Uterus (tissue), 4 donors: ENCODE data around the gene MYH11. TPM values are rescaled to one million over a fixed set of nuclear protein-coding genes. Genes with fewer than 3 reads are reported as not detected.
"Not testable (repeated sequence)": the region's sequence is repeated elsewhere in the genome, so short reads cannot be mapped to it uniquely, and the experiment has no call there.

Source experiments
- DNase-seq, 2 donors: peaks; one replicate each; pipeline ENCODE4 v3.0.0-alpha.2; 2019 to 2020
- H3K27ac ChIP-seq, 2 donors: fragments of 200-600 bp; sonication (generic); 1 replicate in 1 of 2; 2 replicates in 1 of 2; pipeline ENCODE4 v1.5.1; 2016 to 2018
- H3K27me3 ChIP-seq, 2 donors: fragments of 200-600 bp; sonication (generic); one replicate each; pipeline ENCODE4 v1.5.1; 2018 to 2019; ENCODE audit warnings: control low read depth in 1 of 2
- H3K36me3 ChIP-seq, 2 donors: fragments of 200-600 bp; sonication (generic); one replicate each; pipeline ENCODE4 v1.5.1; 2019; ENCODE audit warnings: control low read depth in 1 of 2
- H3K4me1 ChIP-seq, 2 donors: fragments of 200-600 bp; sonication (generic); one replicate each; pipeline ENCODE4 v1.5.1; 2018 to 2019; ENCODE audit warnings: control low read depth in 1 of 2
- H3K4me3 ChIP-seq, 2 donors: fragments of 200-600 bp; sonication (generic); 1 replicate in 1 of 2; 2 replicates in 1 of 2; pipeline ENCODE4 v1.5.1; 2018 to 2019; ENCODE audit warnings: mild to moderate bottlenecking in 1 of 2
- H3K9me3 ChIP-seq, 2 donors: fragments of 200-600 bp; sonication (generic); one replicate each; pipeline ENCODE4 v1.5.1; 2019; ENCODE audit warnings: control low read depth in 1 of 2
- POLR2A ChIP-seq, 2 donors: fragments of 450-650 bp; IDR thresholded peaks; one replicate each; pipeline ENCODE4 v1.6.1; 2016; ENCODE audit warnings: antibody characterized with exemption in 2 of 2, mild to moderate bottlenecking in 1 of 2, moderate library complexity in 1 of 2
- intact Hi-C: fragments of 100-400 bp; cut with DNase I; formaldehyde crosslinking; loops from one replicate; pipeline ENCODE4 v1.15.1; 2023; ENCODE audit warnings: low total_unique reads
- total RNA-seq, 4 donors: library from RNA; depleted of rRNA in 3 of 4; stranded (reverse); fragments of >200 nt in 3 of 4; gene quantifications; one replicate each; pipeline versions ENCODE4 v1.1.0 to v1.2.4, GENCODE V29; 2014 to 2023
- TF ChIP-seq, protein P1 (sequence below), 4 experiments: fragments of 200-600 bp in 2 of 4; fragments of 450-650 bp in 2 of 4; sonication (generic) in 2 of 4; IDR thresholded peaks; one replicate each; pipeline ENCODE4 v1.5.1; 2016 to 2019; ENCODE audit warnings: antibody characterized with exemption in 4 of 4, mild to moderate bottlenecking in 2 of 4, moderate library complexity in 1 of 4
- donor health status: DM: yes; HTN: yes; CAD: no.

The MYH11 gene
- total RNA-seq, 4 donors from 2014 or later: 447 to 1,893 (median 822) TPM

DNA sequence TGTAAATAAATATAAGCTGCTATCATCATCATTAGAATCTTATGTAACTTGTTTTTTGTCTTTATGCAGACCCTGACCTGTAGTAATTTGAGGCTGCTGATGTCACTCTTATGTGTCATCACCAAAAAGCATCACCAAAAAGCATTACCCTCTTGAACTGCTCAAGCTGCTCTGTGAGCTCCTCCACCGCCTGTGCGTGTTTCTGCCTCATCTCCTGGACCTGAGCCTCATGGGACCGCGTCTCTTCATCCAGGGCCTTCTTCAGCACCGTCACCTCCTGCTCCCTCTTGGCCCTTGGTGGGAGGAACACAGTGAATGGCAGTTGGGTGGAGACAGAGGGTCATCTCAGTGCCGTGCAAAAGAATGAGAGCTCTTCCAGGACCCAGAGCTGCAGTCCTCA is 124.4 kb downstream of the MYH11 start:
- Histone ChIP-seq H3K4me1 (no peaks in the 10 kb centered on the region), H3K36me3 (no peaks in the 10 kb centered on the region), H3K27ac (no peak overlapping the region), H3K27me3 (no peaks in the 10 kb centered on the region), H3K4me3 (no peak overlapping the region), H3K9me3 (no peaks in the 10 kb centered on the region)
- TF ChIP-seq, protein P1, sequence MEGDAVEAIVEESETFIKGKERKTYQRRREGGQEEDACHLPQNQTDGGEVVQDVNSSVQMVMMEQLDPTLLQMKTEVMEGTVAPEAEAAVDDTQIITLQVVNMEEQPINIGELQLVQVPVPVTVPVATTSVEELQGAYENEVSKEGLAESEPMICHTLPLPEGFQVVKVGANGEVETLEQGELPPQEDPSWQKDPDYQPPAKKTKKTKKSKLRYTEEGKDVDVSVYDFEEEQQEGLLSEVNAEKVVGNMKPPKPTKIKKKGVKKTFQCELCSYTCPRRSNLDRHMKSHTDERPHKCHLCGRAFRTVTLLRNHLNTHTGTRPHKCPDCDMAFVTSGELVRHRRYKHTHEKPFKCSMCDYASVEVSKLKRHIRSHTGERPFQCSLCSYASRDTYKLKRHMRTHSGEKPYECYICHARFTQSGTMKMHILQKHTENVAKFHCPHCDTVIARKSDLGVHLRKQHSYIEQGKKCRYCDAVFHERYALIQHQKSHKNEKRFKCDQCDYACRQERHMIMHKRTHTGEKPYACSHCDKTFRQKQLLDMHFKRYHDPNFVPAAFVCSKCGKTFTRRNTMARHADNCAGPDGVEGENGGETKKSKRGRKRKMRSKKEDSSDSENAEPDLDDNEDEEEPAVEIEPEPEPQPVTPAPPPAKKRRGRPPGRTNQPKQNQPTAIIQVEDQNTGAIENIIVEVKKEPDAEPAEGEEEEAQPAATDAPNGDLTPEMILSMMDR (IDR thresholded peaks at IDR 0.05): no peak
- TF ChIP-seq POLR2A (IDR thresholded peaks at IDR 0.05): no peak
- DNase-seq: no peak
- intact Hi-C loops: no loop called here

DNA sequence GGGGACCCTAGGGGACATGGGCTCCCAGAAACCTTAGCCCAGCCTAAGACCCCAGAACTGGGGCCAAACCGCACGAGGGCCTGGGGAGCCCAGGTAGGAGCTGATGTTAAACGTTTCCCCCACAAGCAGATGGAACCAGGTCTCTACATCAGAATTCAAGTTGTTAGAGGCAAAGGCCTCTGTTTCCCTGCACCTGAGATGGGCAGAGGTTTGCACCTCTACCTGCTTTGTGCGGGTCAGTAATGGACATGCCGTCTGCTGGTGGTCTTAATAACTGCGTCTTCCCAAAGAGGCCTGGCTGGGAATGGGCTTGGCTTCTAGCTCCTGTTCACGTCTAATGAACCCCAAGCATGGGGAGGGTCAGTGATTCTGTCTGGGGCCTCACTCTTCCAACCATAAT is 127.7 kb downstream of the MYH11 start:
- H3K36me3 ChIP-seq: no peaks in the 10 kb centered on the region
- TF ChIP-seq, protein P1 (IDR thresholded peaks at IDR 0.05): no peak
- no peak for TF ChIP-seq POLR2A (IDR thresholded peaks at IDR 0.05)
- no peaks in the 10 kb centered on the region for H3K27me3 ChIP-seq
- no peak overlapping the region for H3K27ac ChIP-seq
- no peaks in the 10 kb centered on the region for H3K4me1 ChIP-seq
- H3K9me3 ChIP-seq: no peaks in the 10 kb centered on the region
- DNase-seq: no peak
- H3K4me3 ChIP-seq: no peak overlapping the region
- intact Hi-C loops: no loop called here

DNA sequence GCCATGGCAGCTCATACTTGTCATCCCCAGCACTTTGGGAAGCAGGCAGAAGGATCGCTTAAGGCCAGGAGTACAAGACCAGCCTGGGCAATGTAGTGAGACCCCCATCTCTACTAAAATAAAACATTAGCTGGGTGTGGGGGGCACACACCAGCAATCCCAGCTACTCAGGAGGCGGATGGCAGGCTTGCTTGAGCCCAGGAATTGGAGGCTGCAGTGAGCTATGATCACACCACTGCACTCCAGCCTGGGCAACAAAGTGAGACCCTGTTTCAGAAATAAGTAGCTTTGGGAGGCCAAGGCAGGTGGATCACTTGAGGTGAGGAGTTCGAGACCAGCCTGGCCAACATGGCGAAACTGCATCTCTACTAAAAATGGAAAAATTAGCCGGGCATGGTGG is 129.1 kb downstream of the MYH11 start:
- H3K4me1 ChIP-seq, H3K4me3 ChIP-seq, H3K9me3 ChIP-seq, H3K36me3 ChIP-seq, DNase-seq, H3K27ac ChIP-seq, H3K27me3 ChIP-seq, intact Hi-C loops: not testable (repeated sequence)

DNA sequence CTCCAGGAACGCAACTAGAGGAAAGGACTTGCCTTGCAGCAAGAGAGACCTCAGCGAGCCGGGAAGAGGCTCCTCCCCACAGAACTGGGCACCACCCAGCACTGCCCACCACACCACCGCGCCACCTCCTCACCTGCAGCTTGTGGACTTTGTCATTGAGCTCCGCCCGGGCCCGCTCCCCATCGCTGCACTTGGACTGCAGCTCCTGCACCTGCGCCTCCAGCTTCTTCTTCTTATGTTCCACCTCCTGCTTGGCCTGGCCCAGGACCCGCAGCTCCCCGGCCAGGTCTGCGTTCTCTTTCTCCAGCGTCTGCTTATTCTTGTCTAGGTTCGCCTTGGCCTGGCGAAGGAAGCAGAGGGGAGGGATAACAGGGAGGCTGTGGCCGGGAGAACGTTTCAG is 130.1 kb downstream of the MYH11 start:
- no peaks in the 10 kb centered on the region for H3K9me3 ChIP-seq
- no peak for DNase-seq
- no peaks in the 10 kb centered on the region for H3K36me3 ChIP-seq
- H3K4me1 ChIP-seq: no peaks in the 10 kb centered on the region
- H3K27me3 ChIP-seq: no peaks in the 10 kb centered on the region
- TF ChIP-seq, protein P1 (IDR thresholded peaks at IDR 0.05): no peak
- TF ChIP-seq POLR2A (IDR thresholded peaks at IDR 0.05): no peak
- no peak overlapping the region for H3K4me3 ChIP-seq
- intact Hi-C loops: no loop called here
- H3K27ac ChIP-seq: no peak overlapping the region

DNA sequence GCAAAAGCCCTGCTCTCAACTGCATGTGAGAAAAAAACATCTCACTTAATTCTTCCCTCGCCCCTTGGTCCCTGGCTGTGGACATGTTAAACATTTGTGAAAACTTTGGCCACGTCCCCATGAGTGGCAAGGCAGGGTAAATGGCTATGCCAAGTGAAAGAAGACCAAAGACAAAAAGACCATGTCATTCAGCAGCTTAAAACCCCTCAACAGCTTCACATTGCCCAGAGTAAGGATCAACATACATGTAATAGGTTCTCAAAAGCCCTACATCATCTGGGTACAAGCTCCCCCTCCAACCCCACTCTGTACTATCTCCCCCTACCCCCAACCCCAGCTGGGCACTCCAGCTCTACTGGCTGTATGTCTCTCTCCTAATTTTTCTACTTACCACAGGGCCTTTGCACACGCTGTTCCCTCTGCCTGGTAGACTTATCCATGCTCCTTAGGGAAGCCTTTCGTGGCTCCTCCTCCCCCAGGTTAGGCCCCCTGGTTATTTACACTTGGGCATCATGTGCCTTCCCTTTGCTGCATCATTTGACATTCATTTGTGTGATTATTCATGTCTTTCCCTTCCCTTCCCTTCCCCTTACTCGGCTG is 131.1 kb downstream of the MYH11 start:
- no peaks in the 10 kb centered on the region for H3K27me3 ChIP-seq
- H3K27ac ChIP-seq: no peak overlapping the region
- TF ChIP-seq, protein P1 (IDR thresholded peaks at IDR 0.05): no peak
- TF ChIP-seq POLR2A (IDR thresholded peaks at IDR 0.05): no peak
- no peaks in the 10 kb centered on the region for H3K9me3 ChIP-seq
- H3K4me3 ChIP-seq: no peak overlapping the region
- intact Hi-C loops: no loop called here
- DNase-seq: no peak
- no peaks in the 10 kb centered on the region for H3K36me3 ChIP-seq
- H3K4me1 ChIP-seq: no peaks in the 10 kb centered on the region

DNA sequence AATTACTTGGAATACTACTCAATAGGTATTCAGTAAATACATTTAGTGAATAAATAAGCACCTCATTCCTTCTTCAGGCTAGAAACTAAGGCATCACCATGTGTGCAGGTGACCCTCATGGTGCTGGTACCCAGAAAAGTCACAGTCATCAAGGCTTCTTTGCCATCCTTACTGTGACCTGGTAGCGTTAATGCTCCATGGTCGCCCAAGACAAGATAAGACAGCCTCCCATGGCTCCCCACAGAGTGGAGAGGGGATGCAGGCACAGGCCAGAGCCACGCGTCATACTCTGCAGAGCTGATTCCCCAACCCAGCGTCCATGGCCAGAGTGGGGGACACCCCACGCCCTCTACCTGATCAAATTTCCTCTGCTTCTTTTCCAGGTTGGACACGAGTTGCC is 133.0 kb downstream of the MYH11 start:
- H3K27ac ChIP-seq: no peak overlapping the region
- no peaks in the 10 kb centered on the region for H3K36me3 ChIP-seq
- no peak overlapping the region for H3K4me3 ChIP-seq
- no peaks in the 10 kb centered on the region for H3K27me3 ChIP-seq
- DNase-seq: no peak
- H3K4me1 ChIP-seq: no peaks in the 10 kb centered on the region
- intact Hi-C loops: no loop called here
- TF ChIP-seq POLR2A (IDR thresholded peaks at IDR 0.05): no peak
- TF ChIP-seq, protein P1 (IDR thresholded peaks at IDR 0.05): no peak
- H3K9me3 ChIP-seq: no peaks in the 10 kb centered on the region
